Osteocyte (in vitro differentiated cells): ENCODE measurements around the gene ARHGAP27. TPM values are rescaled to one million over a fixed set of nuclear protein-coding genes. Genes with fewer than 3 reads are reported as not detected.

ENCODE experiments used
- DNase-seq: peaks from one replicate; pipeline ENCODE4 v3.0.0; 2021; ENCODE audit warnings: mixed read lengths; ENCODE audit not compliant: unreplicated experiment; ENCODE audit errors: extremely low spot score
- H3K27ac Mint-ChIP-seq: one replicate; pipeline ENCODE4 v1.8.0; 2021; ENCODE audit warnings: mild to moderate bottlenecking, mixed read lengths; ENCODE audit not compliant: unreplicated experiment
- H3K27me3 Mint-ChIP-seq: one replicate; pipeline ENCODE4 v1.8.0; 2021; ENCODE audit warnings: mixed read lengths; ENCODE audit not compliant: unreplicated experiment
- H3K36me3 Mint-ChIP-seq: one replicate; pipeline ENCODE4 v1.8.0; 2021; ENCODE audit warnings: mixed read lengths; ENCODE audit not compliant: unreplicated experiment
- H3K4me1 Mint-ChIP-seq: one replicate; pipeline ENCODE4 v1.8.0; 2021; ENCODE audit warnings: mixed read lengths; ENCODE audit not compliant: unreplicated experiment
- H3K4me3 Mint-ChIP-seq: one replicate; pipeline ENCODE4 v1.8.0; 2021; ENCODE audit warnings: mild to moderate bottlenecking, moderate library complexity, mixed read lengths; ENCODE audit not compliant: unreplicated experiment
- H3K9me3 Mint-ChIP-seq: one replicate; pipeline ENCODE4 v1.8.0; 2021; ENCODE audit warnings: mixed read lengths; ENCODE audit not compliant: unreplicated experiment
- CTCF ChIP-seq: fragments of 200-600 bp; sonication (generic); IDR thresholded peaks from 2 replicates; pipeline ENCODE4 v1.5.0; 2021; ENCODE audit warnings: antibody characterized with exemption, mild to moderate bottlenecking, moderate library complexity
- total RNA-seq: library from RNA; stranded (reverse); gene quantifications from 2 replicates; pipeline ENCODE4 v1.2.1, GENCODE V29; 2021

The ARHGAP27 gene
- total RNA-seq, 1 donor from 2014 or later, result 1.6 TPM

GRCh38 chr17:45411348-45412105 is 21.1 kb downstream of the ARHGAP27 start:
- no peaks in the 10 kb centered on the region for H3K36me3 Mint-ChIP-seq

GRCh38 chr17:45410144-45411091 is 22.3 kb downstream of the ARHGAP27 start:
- H3K27me3 Mint-ChIP-seq, result no peaks in the 10 kb centered on the region
- H3K36me3 Mint-ChIP-seq, result no peaks in the 10 kb centered on the region
- H3K4me1 Mint-ChIP-seq, result peaks cover 4% of the 10 kb centered on the region
- no peak for DNase-seq
- no peak overlapping the region for H3K4me3 Mint-ChIP-seq
- H3K9me3 Mint-ChIP-seq, result no peaks in the 10 kb centered on the region
- no peak overlapping the region for H3K27ac Mint-ChIP-seq
- no peak for TF ChIP-seq CTCF

More at GRCh38 chr17:45411348-45412105, 21.1 kb downstream of the ARHGAP27 start:
- DNase-seq, result no peak
- Mint-ChIP-seq H3K9me3 (no peaks in the 10 kb centered on the region), H3K4me3 (no peak overlapping the region), H3K4me1 (peaks cover 4% of the 10 kb centered on the region), H3K27ac (no peak overlapping the region), H3K27me3 (no peaks in the 10 kb centered on the region)
- no peak for TF ChIP-seq CTCF

GRCh38 chr17:45409659-45410076 is 23.0 kb downstream of the ARHGAP27 start:
- no peak for DNase-seq

GRCh38 chr17:45408611-45409421 is 23.9 kb downstream of the ARHGAP27 start:
- Mint-ChIP-seq H3K4me3 (no peak overlapping the region), H3K9me3 (no peaks in the 10 kb centered on the region), H3K27me3 (no peaks in the 10 kb centered on the region), H3K4me1 (peaks cover 4% of the 10 kb centered on the region), H3K36me3 (no peaks in the 10 kb centered on the region), H3K27ac (no peak overlapping the region)
- no peak for DNase-seq
- no peak for TF ChIP-seq CTCF

More at GRCh38 chr17:45409659-45410076, 23.0 kb downstream of the ARHGAP27 start:
- Mint-ChIP-seq H3K4me1 (peaks cover 4% of the 10 kb centered on the region), H3K27me3 (no peaks in the 10 kb centered on the region), H3K36me3 (no peaks in the 10 kb centered on the region), H3K4me3 (no peak overlapping the region), H3K9me3 (no peaks in the 10 kb centered on the region), H3K27ac (no peak overlapping the region)
- TF ChIP-seq CTCF, result no peak
